HEK293 (cell line): ENCODE results near the gene ZNF785.

ENCODE experiments used
- CTCF ChIP-seq: fragments of 450-650 bp; formaldehyde crosslinking; IDR thresholded peaks from 2 replicates; pipeline ENCODE4 v1.5.1; 2016; ENCODE audit warnings: missing biosample characterization, missing genetic modification characterization
- KLF1 ChIP-seq: fragments of 450-650 bp; formaldehyde crosslinking; IDR thresholded peaks from 2 replicates; pipeline ENCODE4 v1.5.1; 2016; ENCODE audit warnings: missing biosample characterization, missing genetic modification characterization
- PRDM1 ChIP-seq: fragments of 450-650 bp; formaldehyde crosslinking; IDR thresholded peaks from 2 replicates; pipeline ENCODE4; 2016; ENCODE audit warnings: missing biosample characterization, missing genetic modification characterization
- ZBTB49 ChIP-seq: fragments of 450-650 bp; formaldehyde crosslinking; IDR thresholded peaks from 2 replicates; pipeline ENCODE4 v1.5.1; 2016; ENCODE audit warnings: missing biosample characterization, missing genetic modification characterization, low read depth
- ZBTB8A ChIP-seq: fragments of 450-650 bp; formaldehyde crosslinking; IDR thresholded peaks from 2 replicates; pipeline ENCODE4 v1.5.1; 2016; ENCODE audit warnings: missing biosample characterization, missing genetic modification characterization
- ZFP3 ChIP-seq: fragments of 450-650 bp; formaldehyde crosslinking; IDR thresholded peaks from 2 replicates; pipeline ENCODE4 v1.5.1; 2016; ENCODE audit warnings: low read depth, missing biosample characterization, missing genetic modification characterization
- ZFP37 ChIP-seq: fragments of 450-650 bp; formaldehyde crosslinking; IDR thresholded peaks from 2 replicates; pipeline ENCODE4 v1.5.1; 2016; ENCODE audit warnings: missing biosample characterization, missing genetic modification characterization
- ZNF335 ChIP-seq: fragments of 450-650 bp; formaldehyde crosslinking; conservative IDR thresholded peaks from 2 replicates; pipeline ENCODE4 v1.5.1; 2016; ENCODE audit warnings: missing biosample characterization, missing genetic modification characterization
- ZNF473 ChIP-seq: fragments of 450-650 bp; formaldehyde crosslinking; IDR thresholded peaks from 2 replicates; pipeline ENCODE4 v1.5.1; 2017; ENCODE audit warnings: missing biosample characterization, missing genetic modification characterization
- ZNF580 ChIP-seq: fragments of 450-650 bp; formaldehyde crosslinking; IDR thresholded peaks from 2 replicates; pipeline ENCODE4 v1.5.1; 2016; ENCODE audit warnings: missing biosample characterization, missing genetic modification characterization
- ZNF600 ChIP-seq: fragments of 450-650 bp; formaldehyde crosslinking; IDR thresholded peaks from 2 replicates; pipeline ENCODE4 v1.5.1; 2016; ENCODE audit warnings: missing biosample characterization, missing genetic modification characterization
- ZNF791 ChIP-seq: fragments of 450-650 bp; formaldehyde crosslinking; IDR thresholded peaks from 2 replicates; pipeline ENCODE4 v1.5.1; 2016; ENCODE audit warnings: missing biosample characterization, missing genetic modification characterization

- no peak for TF ChIP-seq CTCF (tag by site-specific recombination)
- no peak for TF ChIP-seq ZNF600
- TF ChIP-seq ZFP37, result no peak
- no peak for TF ChIP-seq ZBTB49 (tag by site-specific recombination)
- TF ChIP-seq ZNF335 (tag by site-specific recombination), result no peak
- TF ChIP-seq ZBTB8A (tag by site-specific recombination), result no peak
- no peak for TF ChIP-seq ZNF791 (tag by site-specific recombination)
- TF ChIP-seq ZFP3 (tag by site-specific recombination), result no peak
- no peak for TF ChIP-seq KLF1 (tag by site-specific recombination)
- no peak for TF ChIP-seq ZNF473 (tag by site-specific recombination)
- no peak for TF ChIP-seq ZNF580 (tag by site-specific recombination)
- no peak for TF ChIP-seq PRDM1
Measured at GRCh38 chr16:30619202-30619601, 33.7 kb upstream of the ZNF785 start.
